IMR-90 (cell line): Measurements from ENCODE around the gene FICD. TPM values are rescaled to one million over a fixed set of nuclear protein-coding genes. Genes with fewer than 3 reads are reported as not detected.

Experiments
- ATAC-seq: fragments of 200-7000 bp; cut with Tn5 transposase; 2 replicates; pipeline ENCODE4 v1.9.1; 2020; ENCODE audit warnings: low read depth, mild to moderate bottlenecking, moderate library complexity
- BruUV-seq: library from RNA; stranded (reverse); fragments of 400-500 nt; replicated peaks from 2 replicates; lab custom pipeline; 2021; lab: Mats Ljungman, UMichigan
- CTCF ChIA-PET: fragments of 300-600 bp; formaldehyde crosslinking; extraction: SDS; loops from one replicate; lab custom pipeline; 2021; ENCODE audit warnings: antibody characterized with exemption; lab: Yijun Ruan, JAX
- POLR2A ChIA-PET: fragments of 300-600 bp; sonication (Branson Sonifier 250); formaldehyde crosslinking; loops from one replicate; lab custom pipeline; 2022; ENCODE audit warnings: antibody characterized with exemption; ENCODE audit not compliant: unreplicated experiment; lab: Charles Lee
- DNase-seq: peaks from one replicate; pipeline ENCODE4 v3.0.0; 2013
- H2AFZ ChIP-seq: replicated peaks from 2 replicates; pipeline ENCODE3; 2013; ENCODE audit warnings: low read length, mild to moderate bottlenecking; ENCODE audit not compliant: poor library complexity
- H2AK5ac ChIP-seq: 2 replicates; pipeline ENCODE4 v1.6.1; 2013; ENCODE audit warnings: low read depth, low read length, inconsistent platforms
- H2AK9ac ChIP-seq: replicated peaks from 2 replicates; pipeline ENCODE3; 2013; ENCODE audit warnings: mild to moderate bottlenecking, low read depth, low read length, moderate library complexity; ENCODE audit not compliant: poor library complexity
- H2BK120ac ChIP-seq: 2 replicates; pipeline ENCODE4 v1.6.1; 2013; ENCODE audit warnings: low read depth, low read length, inconsistent platforms
- H2BK15ac ChIP-seq: 3 replicates; pipeline ENCODE4 v1.6.1; 2013; ENCODE audit warnings: low read depth, low read length, inconsistent platforms
- H2BK20ac ChIP-seq: 2 replicates; pipeline ENCODE4 v1.6.1; 2013; ENCODE audit warnings: low read depth, mild to moderate bottlenecking, inconsistent platforms, low read length, moderate library complexity
- H2BK5ac ChIP-seq: 2 replicates; pipeline ENCODE4 v1.6.1; 2013; ENCODE audit warnings: mild to moderate bottlenecking, low read depth, low read length, inconsistent platforms; ENCODE audit not compliant: poor library complexity, severe bottlenecking
- H3K14ac ChIP-seq: replicated peaks from 2 replicates; pipeline ENCODE4 v1.6.1; 2013; ENCODE audit warnings: low read depth, low read length, inconsistent platforms
- H3K18ac ChIP-seq: 2 replicates; pipeline ENCODE4 v1.6.1; 2013; ENCODE audit warnings: low read depth, low read length, control low read depth
- H3K23ac ChIP-seq: 2 replicates; pipeline ENCODE4 v1.6.1; 2013; ENCODE audit warnings: low read depth, low read length, inconsistent platforms
- H3K27ac ChIP-seq: 2 replicates; pipeline ENCODE4 v1.5.1; 2013; ENCODE audit warnings: mild to moderate bottlenecking, control low read depth, low read length; ENCODE audit not compliant: insufficient read depth
- H3K27me3 ChIP-seq: 2 replicates; pipeline ENCODE4 v1.6.1; 2013; ENCODE audit warnings: low read length; ENCODE audit not compliant: control insufficient read depth, insufficient read depth
- H3K36me3 ChIP-seq: 2 replicates; pipeline ENCODE4 v1.6.1; 2013; ENCODE audit warnings: low read length, mixed read lengths; ENCODE audit not compliant: control insufficient read depth, insufficient read depth
- H3K4ac ChIP-seq: 2 replicates; pipeline ENCODE4 v1.6.1; 2013; ENCODE audit warnings: low read depth, low read length, inconsistent platforms
- H3K4me1 ChIP-seq: 2 replicates; pipeline ENCODE4 v1.6.1; 2013; ENCODE audit warnings: low read length, mixed read lengths; ENCODE audit not compliant: control insufficient read depth, insufficient read depth
- H3K4me2 ChIP-seq: 2 replicates; pipeline ENCODE4 v1.6.1; 2013; ENCODE audit warnings: low read depth, mild to moderate bottlenecking, control low read depth, low read length, moderate library complexity
- H3K4me3 ChIP-seq: 2 replicates; pipeline ENCODE4 v1.5.1; 2013; ENCODE audit warnings: low read depth, mild to moderate bottlenecking, control low read depth, low read length, moderate library complexity; ENCODE audit not compliant: insufficient read depth
- H3K56ac ChIP-seq: 2 replicates; pipeline ENCODE4 v1.6.1; 2013; ENCODE audit warnings: low read length, inconsistent platforms; ENCODE audit not compliant: insufficient read depth; ENCODE audit errors: extremely low read depth
- H3K79me1 ChIP-seq, 2 experiments: 2 replicates each; pipeline ENCODE4 v1.6.1; 2013; ENCODE audit warnings: low read length in 2 of 2, inconsistent platforms in 1 of 2, low read depth in 1 of 2
- H3K9ac ChIP-seq: 2 replicates; pipeline ENCODE4 v1.6.1; 2013; ENCODE audit warnings: low read depth, low read length, control low read depth
- H3K9me1 ChIP-seq: 2 replicates; pipeline ENCODE4 v1.6.1; 2013; ENCODE audit warnings: low read length, inconsistent platforms; ENCODE audit not compliant: insufficient read depth
- H3K9me3 ChIP-seq: 2 replicates; pipeline ENCODE4 v1.6.1; 2013; ENCODE audit warnings: low read length; ENCODE audit not compliant: control insufficient read depth, insufficient read depth
- H4K20me1 ChIP-seq: 2 replicates; pipeline ENCODE4 v1.6.1; 2013; ENCODE audit warnings: low read length, inconsistent platforms; ENCODE audit not compliant: insufficient read depth
- H4K5ac ChIP-seq: 2 replicates; pipeline ENCODE4 v1.6.1; 2013; ENCODE audit warnings: mild to moderate bottlenecking, low read depth, low read length, control low read depth
- H4K8ac ChIP-seq, 2 experiments: 2 replicates each; pipeline ENCODE4 v1.6.1; 2013; ENCODE audit warnings: low read depth in 2 of 2, low read length in 2 of 2, control low read depth in 1 of 2, inconsistent platforms in 1 of 2
- H4K91ac ChIP-seq: 2 replicates; pipeline ENCODE4 v1.6.1; 2013; ENCODE audit warnings: low read depth, low read length, inconsistent platforms; ENCODE audit not compliant: insufficient read depth
- BHLHE40 ChIP-seq: fragments of 150-350 bp; IDR thresholded peaks from 2 replicates; pipeline ENCODE4 v1.6.1; 2016; ENCODE audit warnings: mild to moderate bottlenecking, low read depth, low read length
- CHD1 ChIP-seq: IDR thresholded peaks from 2 replicates; pipeline ENCODE4 v1.6.1; 2012; ENCODE audit warnings: low read depth, low read length, improper control_type of control experiment
- FOS ChIP-seq: fragments of 150-350 bp; IDR thresholded peaks from 2 replicates; pipeline ENCODE4 v1.6.1; 2016; ENCODE audit warnings: low read depth, low read length
- MAFK ChIP-seq: IDR thresholded peaks from 2 replicates; pipeline ENCODE4 v1.6.1; 2012; ENCODE audit warnings: low read depth, low read length, improper control_type of control experiment
- MXI1 ChIP-seq: IDR thresholded peaks from 2 replicates; pipeline ENCODE4 v1.6.1; 2012; ENCODE audit warnings: low read depth, mild to moderate bottlenecking, low read length, moderate library complexity, borderline replicate concordance
- WGBS, 2 experiments: methylation state at CpG; one replicate each; pipeline versions ENCODE4 v1.1.5 to v1.1.7; 2013; ENCODE audit warnings: missing lambda C conversion rate in 2 of 2; ENCODE audit not compliant: insufficient read length in 1 of 2; ENCODE audit errors: extremely low coverage in 2 of 2; 5-methylcytosine and 5-hydroxymethylcytosine counted together
- dilution Hi-C: fragments of 300-500 bp; cut with HindIII; formaldehyde crosslinking; loops from one replicate; pipeline ENCODE4 v1.14.3; 2018; ENCODE audit warnings: low sequenced_read_pairs; ENCODE audit not compliant: unreplicated experiment
- in situ Hi-C: fragments of 300-500 bp; cut with MboI; formaldehyde crosslinking; loops from 3 replicates; pipeline ENCODE4 v1.14.3; 2019; ENCODE audit warnings: low sequenced_read_pairs, inconsistent platforms, mixed read lengths
- intact Hi-C: fragments of 100-400 bp; cut with micrococcal nuclease; formaldehyde crosslinking; loops from 2 replicates; pipeline ENCODE4 v1.10.0; 2022
- polyA plus RNA-seq, 3 experiments: library from polyadenylated mRNA; depleted of rRNA; stranded (reverse); fragments of >200 nt; gene quantifications; 2 replicates each; pipeline ENCODE4 v1.2.3, GENCODE V29; 2012; ENCODE audit warnings: low replicate concordance in 1 of 3
- total RNA-seq: library from RNA; depleted of rRNA; stranded (reverse); fragments of >200 nt; gene quantifications from 2 replicates; pipeline ENCODE4 v1.2.3, GENCODE V29; 2012
- TF ChIP-seq, protein P1 (sequence below): conservative IDR thresholded peaks from 2 replicates; pipeline ENCODE4 v1.5.1; 2012; ENCODE audit warnings: mild to moderate bottlenecking, low read depth, low read length, improper control_type of control experiment
- TF ChIP-seq, protein P2 (sequence below): fragments of 150-350 bp; IDR thresholded peaks from 2 replicates; pipeline ENCODE4 v1.6.1; 2017; ENCODE audit warnings: mild to moderate bottlenecking, antibody characterized with exemption, low read length, low read depth

The FICD gene
- total and polyA plus RNA-seq, 2 of the 4 experiments (the other 2 are of a cell fraction) = 4.0 to 11.3 TPM

DNA sequence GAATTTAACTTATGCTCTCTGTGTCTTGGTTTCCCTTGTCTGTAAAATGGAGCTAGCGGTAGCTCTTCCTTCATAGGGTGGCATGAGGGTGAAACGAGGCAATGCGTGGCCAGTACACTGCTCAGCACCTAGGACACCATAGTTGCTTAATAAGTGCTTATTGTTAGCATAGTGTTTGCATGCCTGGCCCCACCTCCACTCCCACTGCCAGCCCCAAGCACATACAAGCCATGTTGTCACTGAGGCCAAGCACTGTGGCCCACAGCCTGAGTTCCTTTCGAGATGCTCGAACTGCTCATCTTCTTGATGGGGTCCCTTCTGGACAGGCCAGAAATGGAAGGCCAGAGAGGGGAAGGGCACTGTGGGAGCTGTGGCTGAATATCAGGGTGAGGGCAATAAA is 839 bp downstream of the FICD start:
- no peak overlapping the region for H3K27ac ChIP-seq
- H2AK9ac ChIP-seq = peak overlapping the region; percentile 51
- H2BK20ac ChIP-seq = no peak overlapping the region
- peak overlapping the region; percentile 78 for H3K9ac ChIP-seq
- no peak overlapping the region for H2AK5ac ChIP-seq
- H3K18ac ChIP-seq = no peak overlapping the region
- H4K91ac ChIP-seq = no peak overlapping the region
- H2BK120ac ChIP-seq = no peak overlapping the region
- peak overlapping the region; percentile 52 for H3K14ac ChIP-seq
- ATAC-seq (no peak), DNase-seq (no peak)
- POLR2A ChIA-PET = no interaction called here
- no peak overlapping the region for H2BK5ac ChIP-seq
- peaks cover 15 to 44% of the 10 kb centered on the region in 2 experiments for H3K79me1 ChIP-seq
- no peak overlapping the region for H4K8ac ChIP-seq
- H3K4me3 ChIP-seq = peak overlapping the region; percentile 74
- no peaks in the 10 kb centered on the region; the same call in 1 of the 2 replicates for H3K27me3 ChIP-seq
- H3K9me3 ChIP-seq = no peaks in the 10 kb centered on the region
- intact Hi-C loops = no loop called here
- peak overlapping the region; percentile 70 for H3K23ac ChIP-seq
- no TSS peak for BruUV-seq
- CTCF ChIA-PET = no interaction called here
- peaks cover 29% of the 10 kb centered on the region for H3K36me3 ChIP-seq
- no peak overlapping the region for H2BK15ac ChIP-seq
- peak overlapping the region; percentile 22; the same call in 1 of the 2 replicates for H3K4ac ChIP-seq
- H3K9me1 ChIP-seq = peaks cover 18% of the 10 kb centered on the region; the same call in 1 of the 2 replicates
- H4K5ac ChIP-seq = no peak overlapping the region
- H3K56ac ChIP-seq = no peak overlapping the region
- no peaks in the 10 kb centered on the region; the same call in 1 of the 2 replicates for H4K20me1 ChIP-seq
- peak overlapping the region; percentile 96 for H2AFZ ChIP-seq
- dilution Hi-C loops = no loop called here
- no CpG with 5 or more reads among the region's 5 CpGs for WGBS, 2 experiments
- in situ Hi-C loops = loop anchor here (25.0 kb wide), 1 partner anchor 829 kb away; the partner anchor contains the start of gene PWP1
- H3K4me1 ChIP-seq = peaks cover 3% of the 10 kb centered on the region
- no peak for TF ChIP-seq CHD1
- TF ChIP-seq, protein P1, sequence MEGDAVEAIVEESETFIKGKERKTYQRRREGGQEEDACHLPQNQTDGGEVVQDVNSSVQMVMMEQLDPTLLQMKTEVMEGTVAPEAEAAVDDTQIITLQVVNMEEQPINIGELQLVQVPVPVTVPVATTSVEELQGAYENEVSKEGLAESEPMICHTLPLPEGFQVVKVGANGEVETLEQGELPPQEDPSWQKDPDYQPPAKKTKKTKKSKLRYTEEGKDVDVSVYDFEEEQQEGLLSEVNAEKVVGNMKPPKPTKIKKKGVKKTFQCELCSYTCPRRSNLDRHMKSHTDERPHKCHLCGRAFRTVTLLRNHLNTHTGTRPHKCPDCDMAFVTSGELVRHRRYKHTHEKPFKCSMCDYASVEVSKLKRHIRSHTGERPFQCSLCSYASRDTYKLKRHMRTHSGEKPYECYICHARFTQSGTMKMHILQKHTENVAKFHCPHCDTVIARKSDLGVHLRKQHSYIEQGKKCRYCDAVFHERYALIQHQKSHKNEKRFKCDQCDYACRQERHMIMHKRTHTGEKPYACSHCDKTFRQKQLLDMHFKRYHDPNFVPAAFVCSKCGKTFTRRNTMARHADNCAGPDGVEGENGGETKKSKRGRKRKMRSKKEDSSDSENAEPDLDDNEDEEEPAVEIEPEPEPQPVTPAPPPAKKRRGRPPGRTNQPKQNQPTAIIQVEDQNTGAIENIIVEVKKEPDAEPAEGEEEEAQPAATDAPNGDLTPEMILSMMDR = no peak
- TF ChIP-seq MAFK = no peak
- no peak for TF ChIP-seq BHLHE40
- TF ChIP-seq, protein P2, sequence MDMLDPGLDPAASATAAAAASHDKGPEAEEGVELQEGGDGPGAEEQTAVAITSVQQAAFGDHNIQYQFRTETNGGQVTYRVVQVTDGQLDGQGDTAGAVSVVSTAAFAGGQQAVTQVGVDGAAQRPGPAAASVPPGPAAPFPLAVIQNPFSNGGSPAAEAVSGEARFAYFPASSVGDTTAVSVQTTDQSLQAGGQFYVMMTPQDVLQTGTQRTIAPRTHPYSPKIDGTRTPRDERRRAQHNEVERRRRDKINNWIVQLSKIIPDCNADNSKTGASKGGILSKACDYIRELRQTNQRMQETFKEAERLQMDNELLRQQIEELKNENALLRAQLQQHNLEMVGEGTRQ = no peak
- TF ChIP-seq FOS = no peak
- TF ChIP-seq MXI1 = no peak
- H3K4me2 ChIP-seq = peak overlapping the region; percentile 92
